ENCODE measurements around the gene CTU1. TPM values are rescaled to one million over a fixed set of nuclear protein-coding genes. Genes with fewer than 3 reads are reported as not detected.

CTU1 gene
- total and polyA plus RNA-seq, 10 of the 15 experiments (the other 5 are each of a cell fraction or from before 2014, with no cell fraction given), result 0.02 to 10.5 (median 3.0) TPM; not detected in 1

DNA sequence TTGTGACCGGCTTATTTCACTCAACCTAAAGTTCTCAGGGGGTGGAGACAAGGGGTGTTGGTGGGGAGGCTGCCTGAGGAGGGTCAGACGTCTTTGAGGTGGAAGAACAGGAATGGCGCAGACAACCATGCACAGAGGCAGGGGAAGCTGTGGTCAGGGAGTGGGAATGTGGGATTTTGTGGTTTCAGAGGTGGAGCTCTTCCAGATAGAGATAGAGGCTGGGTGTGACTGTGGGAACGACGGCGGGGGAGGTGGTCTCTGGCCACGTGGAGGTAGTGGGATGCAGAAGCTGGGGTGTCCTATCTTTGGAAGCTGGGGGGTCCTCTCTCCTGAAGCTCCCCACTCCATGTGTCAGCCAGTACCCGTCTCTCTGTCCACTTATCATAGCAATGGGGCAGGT, 17.7 kb downstream of the CTU1 start:
- H3K27ac ChIP-seq (ENCODE audit: control insufficient read depth, insufficient read depth), result no peak overlapping the region
- ChIA-PET POLR2A (no interaction called here), SMC1A (ENCODE audit: uncharacterized antibody, unreplicated experiment) (no interaction called here), RAD21 (ENCODE audit: unreplicated experiment) (no interaction called here), CTCF (no interaction called here)
- no peak overlapping the region for H3K4me3 ChIP-seq
- no peak overlapping the region for H3K9ac ChIP-seq (ENCODE audit: control insufficient read depth, insufficient read depth, low read length)
- FAIRE-seq, result no peak
- H2AFZ ChIP-seq (ENCODE audit: control insufficient read depth, low read depth, low read length), result no peak overlapping the region
- in situ Hi-C loops (cut with MboI), result loop anchor here (10.0 kb wide), 1 partner anchor 156 kb away; no protein-coding TSS in a partner anchor
- no TSS peak for BruUV-seq (replicated peaks)
- TF ChIP-seq ZNF24 (IDR thresholded peaks at IDR 0.05) (no peak), HCFC1 (IDR thresholded peaks at IDR 0.05; ENCODE audit: low read length) (no peak), NBN (IDR thresholded peaks at IDR 0.05) (no peak), CREB1 (IDR thresholded peaks at IDR 0.05; ENCODE audit: low read depth) (no peak), FOXK2 (IDR thresholded peaks at IDR 0.05) (no peak), USF2 (IDR thresholded peaks at IDR 0.05; ENCODE audit: borderline replicate concordance, low read depth, low read length) (no peak), BRCA1 (IDR thresholded peaks at IDR 0.05; ENCODE audit: low read depth, low read length) (no peak), SIX5 (IDR thresholded peaks at IDR 0.05; ENCODE audit: low read depth, low read length, severe bottlenecking) (no peak), CHD2 (IDR thresholded peaks at IDR 0.05; ENCODE audit: borderline replicate concordance, low read depth, low read length) (no peak), STAT3 (IDR thresholded peaks at IDR 0.05; ENCODE audit: low read depth, low read length) (no peak)
- no peaks in the 10 kb centered on the region for H3K36me3 ChIP-seq (ENCODE audit: control insufficient read depth in 2 of 2, insufficient read depth in 2 of 2, low read length in 1 of 2)
- no peak for ATAC-seq
- no peaks in the 10 kb centered on the region for H3K4me1 ChIP-seq (ENCODE audit: control insufficient read depth, insufficient read depth, low read length)
- 67% methylated on average over 8 of the region's 8 CpGs for WGBS (ENCODE audit: insufficient coverage, insufficient replicate concordance, low lambda C conversion rate, missing lambda C conversion rate)
- no peak for DNase-seq (ENCODE audit: low read depth, low spot score)
- intact Hi-C loops (cut with micrococcal nuclease; ENCODE audit: unreplicated experiment), result loop anchor here (5.0 kb wide), 1 partner anchor 158 kb away; no protein-coding TSS in a partner anchor
- no peaks in the 10 kb centered on the region for H3K27me3 ChIP-seq (replicated peaks in 1 of 2; ENCODE audit: control insufficient read depth in 2 of 2, insufficient read depth in 2 of 2, low read length in 1 of 2)
- H3K9me3 ChIP-seq (replicated peaks; ENCODE audit: control insufficient read depth, insufficient read depth, low read length), result no peaks in the 10 kb centered on the region
- H3K79me2 ChIP-seq (ENCODE audit: control insufficient read depth, insufficient read depth, low read length), result no peaks in the 10 kb centered on the region
- no peak overlapping the region for H3K4me2 ChIP-seq (ENCODE audit: control insufficient read depth, insufficient read depth)
- no peaks in the 10 kb centered on the region for H4K20me1 ChIP-seq (ENCODE audit: control insufficient read depth, insufficient read depth)

Measured in GM12878 (cell line).